A673 (cell line): ENCODE data around the gene OR6P1. TPM values are rescaled to one million over a fixed set of nuclear protein-coding genes. Genes with fewer than 3 reads are reported as not detected.

Experiments
- BruUV-seq: library from RNA; stranded (reverse); fragments of 400-500 nt; replicated peaks from 2 replicates; lab custom pipeline; 2021; lab: Mats Ljungman, UMichigan
- CTCF ChIA-PET: fragments of 300-600 bp; sonication (Branson Sonifier 250); formaldehyde crosslinking; loops from one replicate; lab custom pipeline; 2022; ENCODE audit warnings: antibody characterized with exemption; lab: Charles Lee
- POLR2A ChIA-PET: fragments of 300-600 bp; sonication (Branson Sonifier 250); formaldehyde crosslinking; loops from one replicate; lab custom pipeline; 2022; ENCODE audit warnings: antibody characterized with exemption; ENCODE audit not compliant: low non-redundant PET; lab: Charles Lee
- DNase-seq: peaks from one replicate; pipeline ENCODE4 v3.0.0-alpha.2; 2015; ENCODE audit warnings: low spot score
- H3K27ac ChIP-seq: fragments of 200-600 bp; sonication (generic); 2 replicates; pipeline ENCODE4 v1.5.1; 2016; ENCODE audit warnings: mixed run types, low read depth, mild to moderate bottlenecking, mixed read lengths, antibody characterized with exemption, low read length; ENCODE audit not compliant: poor library complexity, severe bottlenecking
- H3K27me3 ChIP-seq: fragments of 200-600 bp; sonication (generic); replicated peaks from 2 replicates; pipeline ENCODE4 v1.6.1; 2017; ENCODE audit warnings: mixed run types, low read depth, mild to moderate bottlenecking, mixed read lengths, antibody characterized with exemption, low read length; ENCODE audit not compliant: insufficient read depth, poor library complexity
- H3K36me3 ChIP-seq: fragments of 200-600 bp; sonication (generic); 2 replicates; pipeline ENCODE4 v1.6.1; 2016; ENCODE audit warnings: mixed run types, mild to moderate bottlenecking, mixed read lengths, antibody characterized with exemption, low read length; ENCODE audit not compliant: insufficient read depth, poor library complexity, severe bottlenecking
- H3K4me1 ChIP-seq: fragments of 200-600 bp; sonication (generic); 2 replicates; pipeline ENCODE4 v1.6.1; 2017; ENCODE audit warnings: mixed run types, mild to moderate bottlenecking, mixed read lengths, antibody characterized with exemption, low read length; ENCODE audit not compliant: insufficient read depth, poor library complexity, severe bottlenecking
- H3K4me3 ChIP-seq: fragments of 200-600 bp; sonication (generic); 2 replicates; pipeline ENCODE4 v1.5.1; 2016; ENCODE audit warnings: low read depth, mixed run types, mild to moderate bottlenecking, mixed read lengths, low read length; ENCODE audit not compliant: poor library complexity, severe bottlenecking
- H3K9me3 ChIP-seq: fragments of 200-600 bp; sonication (generic); 2 replicates; pipeline ENCODE4 v1.6.1; 2016; ENCODE audit warnings: mixed run types, low read depth, mild to moderate bottlenecking, mixed read lengths, antibody characterized with exemption, low read length; ENCODE audit not compliant: poor library complexity, severe bottlenecking
- CTCF ChIP-seq: fragments of 300-800, 200-600 bp; sonication (generic); conservative IDR thresholded peaks from 2 replicates; pipeline ENCODE4 v1.5.1; 2017; ENCODE audit warnings: low read depth, mild to moderate bottlenecking, antibody characterized with exemption, low read length, moderate library complexity, mixed read lengths
- EZH2 ChIP-seq: fragments of 200-600 bp; sonication (generic); IDR thresholded peaks from 2 replicates; pipeline ENCODE4 v1.6.1; 2017; ENCODE audit warnings: borderline replicate concordance, low read depth, mild to moderate bottlenecking, mixed read lengths, antibody characterized with exemption, low read length; ENCODE audit not compliant: poor library complexity, severe bottlenecking
- intact Hi-C: fragments of 100-400 bp; cut with micrococcal nuclease; formaldehyde crosslinking; loops from one replicate; pipeline ENCODE4 v1.10.0; 2022; ENCODE audit not compliant: unreplicated experiment
- total RNA-seq: library from RNA; stranded (reverse); gene quantifications from 2 replicates; pipeline ENCODE4 v1.2.3, GENCODE V29; 2021

The OR6P1 gene
- total RNA-seq, 1 experiment from 2014 or later, result not detected

- Histone ChIP-seq H3K27me3 (peaks cover 5% of the 10 kb centered on the region), H3K9me3 (no peaks in the 10 kb centered on the region), H3K4me1 (no peaks in the 10 kb centered on the region), H3K27ac (no peak overlapping the region), H3K36me3 (no peaks in the 10 kb centered on the region), H3K4me3 (no peak overlapping the region)
- intact Hi-C loops, result no loop called here
- no peak for DNase-seq
- no peak for TF ChIP-seq EZH2
- POLR2A ChIA-PET, result no interaction called here
- no TSS peak for BruUV-seq
- CTCF ChIA-PET, result no interaction called here
These were observed 6.5 kb downstream of the OR6P1 start for GRCh38 chr1:158563853-158564252.

GRCh38 chr1:158559696-158560095, 10.7 kb downstream of the OR6P1 start:
- no peaks in the 10 kb centered on the region for H3K9me3 ChIP-seq
- H3K27me3 ChIP-seq, result peaks cover 20% of the 10 kb centered on the region
- H3K36me3 ChIP-seq, result no peaks in the 10 kb centered on the region
- H3K4me1 ChIP-seq, result no peaks in the 10 kb centered on the region
- H3K4me3 ChIP-seq, result no peak overlapping the region
- TF ChIP-seq EZH2 (no peak), CTCF (no peak)
- POLR2A ChIA-PET, result no interaction called here
- DNase-seq, result no peak
- no TSS peak for BruUV-seq
- CTCF ChIA-PET, result no interaction called here
- intact Hi-C loops, result no loop called here
- no peak overlapping the region for H3K27ac ChIP-seq

GRCh38 chr1:158554352-158554751, 16.0 kb downstream of the OR6P1 start, which contains the start of gene OR6Y1:
Gene OR6Y1 (minus strand): TSS chr1:158554405. CDS start chr1:158548105, 6,300 bp downstream.
- intact Hi-C loops, result no loop called here
- DNase-seq, result no peak
- Histone ChIP-seq H3K36me3 (no peaks in the 10 kb centered on the region), H3K4me1 (no peaks in the 10 kb centered on the region), H3K27me3 (peaks cover 19% of the 10 kb centered on the region), H3K27ac (no peak within 1 kb of the TSS), H3K9me3 (no peaks in the 10 kb centered on the region), H3K4me3 (no peak within 1 kb of the TSS)
- ChIA-PET POLR2A (no interaction called here), CTCF (no interaction called here)
- no TSS peak for BruUV-seq
- no peak for TF ChIP-seq CTCF

- Histone ChIP-seq H3K9me3 (no peaks in the 10 kb centered on the region), H3K4me3 (no peak overlapping the region), H3K36me3 (no peaks in the 10 kb centered on the region), H3K27me3 (peaks cover 19% of the 10 kb centered on the region), H3K4me1 (no peaks in the 10 kb centered on the region), H3K27ac (no peak overlapping the region)
- intact Hi-C loops, result no loop called here
- POLR2A ChIA-PET, result no interaction called here
- CTCF ChIA-PET, result no interaction called here
- no peak for DNase-seq
- BruUV-seq, result no TSS peak
- TF ChIP-seq CTCF (no peak), EZH2 (no peak)
These were observed 18.1 kb downstream of the OR6P1 start for GRCh38 chr1:158552296-158552695.
